ENCODE results near the gene SNRNP40.

- TF ChIP-seq EZH2 (IDR thresholded peaks at IDR 0.05; ENCODE audit: low read length, unreplicated experiment) (no peak), CTCF (conservative IDR thresholded peaks at IDR 0.05; ENCODE audit: low read depth, low read length) (no peak)
Measured at GRCh38 chr1:31306278-31306677, 9.7 kb upstream of the SNRNP40 start.
